Epithelial cell of proximal tubule (primary cell): ENCODE measurements around the gene PIEZO2. TPM values are rescaled to one million over a fixed set of nuclear protein-coding genes. Genes with fewer than 3 reads are reported as not detected.

ENCODE experiments used
- DNase-seq: peaks from one replicate; pipeline ENCODE4 v3.0.0-alpha.2; 2011; ENCODE audit warnings: low read depth
- H3K4me3 ChIP-seq: 2 replicates; pipeline ENCODE4 v1.5.1; 2011; ENCODE audit warnings: low read depth, mild to moderate bottlenecking, low read length
- total RNA-seq: library from RNA; depleted of rRNA; stranded (reverse); fragments of >200 nt; gene quantifications from 2 replicates; pipeline ENCODE4 v1.2.3, GENCODE V29; 2015
- TF ChIP-seq, protein P1 (sequence below): conservative IDR thresholded peaks from 2 replicates; pipeline ENCODE4 v1.5.1; 2012; ENCODE audit warnings: low read depth, mild to moderate bottlenecking, low read length

PIEZO2 gene
- total RNA-seq, 1 donor from 2014 or later = 7.5 TPM

DNA sequence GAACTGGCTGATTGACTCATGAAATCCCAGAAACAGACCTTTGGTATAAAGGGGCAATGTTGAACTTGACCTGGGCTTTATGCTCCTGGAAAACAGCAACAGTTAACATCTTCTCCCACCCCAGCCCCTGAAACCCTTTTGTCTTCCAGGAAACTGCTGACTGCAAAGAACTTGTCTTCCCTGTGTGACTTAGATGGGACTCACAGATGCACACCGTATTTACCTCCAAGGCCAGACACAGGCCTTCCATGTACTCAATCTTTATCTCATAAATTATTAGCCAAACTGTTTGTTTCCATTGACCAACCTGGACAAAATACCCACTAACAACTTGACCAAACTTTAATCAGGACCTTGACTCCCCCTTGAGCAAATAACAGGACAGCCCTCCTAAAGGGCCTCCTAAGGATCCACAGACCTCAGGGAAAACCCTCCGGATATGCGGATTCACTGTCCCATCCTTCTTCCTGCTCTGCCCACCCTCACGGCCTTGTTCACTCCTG, 36.3 kb downstream of the PIEZO2 start:
- no peak overlapping the region for H3K4me3 ChIP-seq
- no peak for DNase-seq
- TF ChIP-seq, protein P1, sequence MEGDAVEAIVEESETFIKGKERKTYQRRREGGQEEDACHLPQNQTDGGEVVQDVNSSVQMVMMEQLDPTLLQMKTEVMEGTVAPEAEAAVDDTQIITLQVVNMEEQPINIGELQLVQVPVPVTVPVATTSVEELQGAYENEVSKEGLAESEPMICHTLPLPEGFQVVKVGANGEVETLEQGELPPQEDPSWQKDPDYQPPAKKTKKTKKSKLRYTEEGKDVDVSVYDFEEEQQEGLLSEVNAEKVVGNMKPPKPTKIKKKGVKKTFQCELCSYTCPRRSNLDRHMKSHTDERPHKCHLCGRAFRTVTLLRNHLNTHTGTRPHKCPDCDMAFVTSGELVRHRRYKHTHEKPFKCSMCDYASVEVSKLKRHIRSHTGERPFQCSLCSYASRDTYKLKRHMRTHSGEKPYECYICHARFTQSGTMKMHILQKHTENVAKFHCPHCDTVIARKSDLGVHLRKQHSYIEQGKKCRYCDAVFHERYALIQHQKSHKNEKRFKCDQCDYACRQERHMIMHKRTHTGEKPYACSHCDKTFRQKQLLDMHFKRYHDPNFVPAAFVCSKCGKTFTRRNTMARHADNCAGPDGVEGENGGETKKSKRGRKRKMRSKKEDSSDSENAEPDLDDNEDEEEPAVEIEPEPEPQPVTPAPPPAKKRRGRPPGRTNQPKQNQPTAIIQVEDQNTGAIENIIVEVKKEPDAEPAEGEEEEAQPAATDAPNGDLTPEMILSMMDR = no peak

DNA sequence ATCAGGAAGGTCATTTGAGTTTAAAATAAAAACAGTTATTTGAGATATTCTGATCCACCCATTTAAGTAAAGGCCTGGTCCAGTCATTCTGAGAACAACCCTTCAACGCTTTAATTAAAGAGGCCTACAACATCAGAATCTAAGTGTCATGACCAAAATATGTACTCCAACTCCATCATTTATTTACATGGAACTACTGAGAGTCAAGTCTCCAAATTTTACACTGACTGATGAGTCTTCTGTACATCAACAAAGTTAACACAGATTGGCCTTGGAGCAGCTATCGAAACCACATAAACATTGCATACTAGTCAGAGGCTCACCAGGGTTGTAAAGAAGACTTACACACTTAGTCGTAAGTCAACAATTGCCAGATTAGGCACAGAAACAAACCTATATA, 37.1 kb downstream of the PIEZO2 start:
- no peak overlapping the region for H3K4me3 ChIP-seq
- DNase-seq = no peak
- TF ChIP-seq, protein P1 = no peak

DNA sequence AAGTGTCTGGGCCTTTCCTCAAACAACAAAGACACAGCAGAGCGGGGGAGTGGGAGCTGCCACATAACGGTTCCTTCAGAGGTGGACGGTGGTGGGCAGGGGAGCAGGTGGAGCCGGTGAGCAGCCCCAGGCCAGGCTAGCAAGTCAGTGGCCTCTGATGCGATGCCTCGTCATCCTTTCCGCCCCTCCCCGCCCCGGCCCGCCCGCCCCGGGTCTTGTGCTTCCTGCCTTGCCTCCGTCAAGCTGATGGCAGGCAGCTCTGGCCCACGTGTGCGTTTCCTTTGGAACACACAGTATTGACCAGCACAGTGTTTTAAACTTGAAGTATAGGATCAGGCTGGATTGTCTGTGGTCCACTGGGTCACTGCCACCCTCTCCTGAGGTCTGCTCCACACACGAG, 38.9 kb downstream of the PIEZO2 start:
- TF ChIP-seq, protein P1 = no peak
- no peak overlapping the region for H3K4me3 ChIP-seq
- DNase-seq = no peak

DNA sequence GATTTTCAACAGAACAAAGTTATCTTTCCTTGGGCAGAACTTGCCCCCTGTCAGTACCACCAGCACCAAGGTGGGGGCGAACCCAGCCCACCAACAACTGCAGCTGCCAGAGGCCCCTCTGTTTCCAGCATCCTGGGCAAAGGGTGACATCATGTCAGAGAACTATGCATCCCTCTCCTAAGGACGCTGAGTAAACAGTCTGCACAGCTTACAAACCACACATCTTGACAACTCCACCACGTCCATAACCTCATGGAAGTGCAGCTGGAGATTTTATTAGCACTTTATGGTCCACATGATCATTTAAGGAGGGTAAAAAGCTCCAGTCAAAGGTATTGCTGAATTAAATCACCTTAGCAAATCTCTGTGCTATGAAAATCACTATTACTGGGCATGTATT, 40.4 kb downstream of the PIEZO2 start:
- DNase-seq = no peak
- TF ChIP-seq, protein P1 = no peak
- H3K4me3 ChIP-seq = no peak overlapping the region

DNA sequence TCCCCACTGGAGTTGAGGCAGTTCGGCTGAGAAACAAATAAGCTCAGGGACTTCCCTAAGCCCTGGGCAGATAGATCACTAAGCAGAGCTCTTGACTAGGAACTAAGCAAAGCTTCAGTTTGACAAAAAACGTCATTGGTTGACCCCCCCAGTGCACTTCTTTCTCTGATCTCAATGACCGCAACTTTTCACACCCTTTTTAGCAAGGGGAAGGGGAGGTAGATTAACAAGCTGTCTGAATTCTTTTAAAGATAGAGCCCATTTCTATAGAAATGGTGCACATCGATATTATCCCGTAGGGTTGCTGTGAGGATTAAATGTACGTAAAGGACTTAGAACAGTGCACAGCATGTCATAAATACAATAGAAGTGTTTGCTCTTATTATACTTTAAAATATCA, 42.5 kb downstream of the PIEZO2 start:
- no peak overlapping the region for H3K4me3 ChIP-seq
- TF ChIP-seq, protein P1 = no peak
- no peak for DNase-seq

DNA sequence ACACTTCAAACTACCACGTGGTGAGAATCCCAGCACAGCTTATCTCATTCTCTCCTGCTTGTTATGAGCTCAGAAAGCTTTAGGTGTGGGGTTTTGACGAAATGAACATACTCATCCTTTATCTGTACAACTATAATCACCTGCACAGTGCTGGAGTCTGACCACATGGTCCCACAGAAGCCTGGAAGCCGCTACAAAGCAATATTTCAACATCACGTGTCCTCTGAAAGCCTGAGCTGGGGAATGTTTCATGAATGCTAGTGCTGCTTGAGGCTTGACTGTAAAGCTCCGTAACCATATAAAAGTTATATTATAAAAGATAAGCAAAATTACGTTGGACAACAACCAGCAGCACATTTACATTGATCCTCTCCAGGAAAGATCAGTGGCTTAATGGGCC, 43.9 kb downstream of the PIEZO2 start:
- TF ChIP-seq, protein P1 = no peak
- H3K4me3 ChIP-seq = no peak overlapping the region
- DNase-seq = no peak

DNA sequence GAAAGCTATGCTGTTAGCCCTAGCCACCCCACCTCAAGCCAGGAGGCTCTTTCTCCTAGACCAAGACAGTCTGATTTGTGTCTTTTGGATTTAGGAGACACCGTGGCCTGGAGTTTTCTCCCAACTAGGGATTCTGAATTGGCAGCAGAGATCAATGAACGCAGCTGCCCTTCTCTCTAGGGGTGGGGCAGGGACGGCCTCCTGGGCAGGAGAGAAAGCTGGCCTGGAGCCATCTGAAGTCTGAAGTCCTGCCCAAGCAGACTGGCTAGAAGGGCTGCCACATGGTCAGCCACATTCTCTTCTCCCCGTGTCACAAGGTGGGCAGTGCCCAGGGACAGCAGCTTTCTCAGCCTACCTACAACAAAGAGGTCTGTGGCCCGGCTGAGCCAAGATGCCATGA, 45.1 kb downstream of the PIEZO2 start:
- no peak for DNase-seq
- H3K4me3 ChIP-seq = no peak overlapping the region
- TF ChIP-seq, protein P1 = no peak
